Stimulated activated naive CD4-positive, alpha-beta T cell (primary cell): Measurements from ENCODE around the gene LDB2.

Experiments
- DNase-seq, 6 experiments: peaks; one replicate each; lab custom pipeline; 2025; lab: John Stamatoyannopoulos, UW

Gene LDB2

GRCh38 chr4:16483540-16483939, 414.9 kb downstream of the LDB2 start:
- no peak for DNase-seq

GRCh38 chr4:16480011-16480410, 418.4 kb downstream of the LDB2 start:
- DNase-seq, result no peak

GRCh38 chr4:16472537-16472936, 425.9 kb downstream of the LDB2 start:
- DNase-seq, result no peak

DNA sequence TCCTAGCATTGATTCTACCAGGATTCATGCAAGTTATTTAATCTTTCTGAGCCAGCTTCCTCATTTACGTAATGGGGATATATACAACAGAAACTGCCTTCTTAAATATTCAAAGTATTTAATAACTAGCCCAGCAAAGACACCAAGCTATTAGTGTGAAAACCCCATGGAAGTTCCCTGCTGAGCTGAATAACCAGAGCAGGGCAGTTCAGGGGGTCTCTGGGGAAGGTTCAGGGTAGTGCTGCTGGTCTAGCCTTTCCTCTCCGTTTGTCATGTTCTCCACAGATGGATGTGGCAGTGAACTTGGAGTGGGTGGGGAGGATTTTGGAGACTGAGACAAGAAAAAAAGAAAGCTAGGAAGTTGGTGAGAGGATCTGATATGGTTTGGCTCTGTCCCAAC, 431.4 kb downstream of the LDB2 start:
- no peak for DNase-seq

DNA sequence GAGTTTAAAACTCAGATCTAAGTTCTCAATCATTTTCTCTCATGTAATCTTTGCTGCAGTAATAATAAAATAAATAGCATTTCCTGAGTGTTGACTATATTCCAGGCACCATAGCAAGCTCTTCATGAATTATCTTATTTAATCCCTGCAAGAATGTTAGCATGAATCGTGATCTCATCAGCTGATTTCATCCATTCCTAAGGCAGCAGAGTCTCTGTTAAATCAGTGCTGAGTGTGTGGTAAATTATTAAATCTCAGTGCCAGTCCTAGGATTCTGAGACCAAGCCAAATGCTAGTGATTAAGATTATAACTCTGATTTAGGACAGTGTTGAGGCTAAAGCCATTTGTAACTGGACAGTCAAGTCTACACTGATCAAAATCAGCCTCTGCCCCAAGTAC, 431.9 kb downstream of the LDB2 start:
- no peak for DNase-seq

- DNase-seq, result no peak
These were observed 433.8 kb downstream of the LDB2 start for GRCh38 chr4:16464651-16465050.

- no peak for DNase-seq
These were observed 435.8 kb downstream of the LDB2 start for GRCh38 chr4:16462656-16463055.

- DNase-seq, result no peak
These were observed 437.1 kb downstream of the LDB2 start for GRCh38 chr4:16461362-16461761.

- no peak for DNase-seq
These were observed 440.5 kb downstream of the LDB2 start for GRCh38 chr4:16457944-16458343.
